Adipocyte (in vitro differentiated cells): ENCODE measurements around the gene LMBRD1.

Experiments
- DNase-seq: peaks from one replicate; pipeline ENCODE4 v3.0.0-alpha.2; 2015; ENCODE audit warnings: low read depth
- H3K27me3 ChIP-seq: replicated peaks from 2 replicates; pipeline ENCODE4 v1.7.0; 2013; ENCODE audit warnings: mild to moderate bottlenecking, low read length, moderate library complexity; ENCODE audit not compliant: control insufficient read depth, insufficient read depth
- H3K36me3 ChIP-seq: 2 replicates; pipeline ENCODE4 v1.7.0; 2013; ENCODE audit warnings: low read length, mild to moderate bottlenecking, moderate library complexity; ENCODE audit not compliant: control insufficient read depth, insufficient read depth, severe bottlenecking
- H3K4me1 ChIP-seq: 2 replicates; pipeline ENCODE4 v1.7.0; 2013; ENCODE audit warnings: mild to moderate bottlenecking, low read length, moderate library complexity; ENCODE audit not compliant: control insufficient read depth, insufficient read depth
- H3K4me3 ChIP-seq: 2 replicates; pipeline ENCODE4 v1.7.0; 2013; ENCODE audit warnings: mild to moderate bottlenecking, low read length, moderate library complexity
- H3K9ac ChIP-seq: 2 replicates; pipeline ENCODE4 v1.7.0; 2013; ENCODE audit warnings: mild to moderate bottlenecking, low read length, moderate library complexity
- H3K9me3 ChIP-seq: 2 replicates; pipeline ENCODE4 v1.7.0; 2013; ENCODE audit warnings: mild to moderate bottlenecking, low read length, moderate library complexity; ENCODE audit not compliant: control insufficient read depth

Gene LMBRD1

DNA sequence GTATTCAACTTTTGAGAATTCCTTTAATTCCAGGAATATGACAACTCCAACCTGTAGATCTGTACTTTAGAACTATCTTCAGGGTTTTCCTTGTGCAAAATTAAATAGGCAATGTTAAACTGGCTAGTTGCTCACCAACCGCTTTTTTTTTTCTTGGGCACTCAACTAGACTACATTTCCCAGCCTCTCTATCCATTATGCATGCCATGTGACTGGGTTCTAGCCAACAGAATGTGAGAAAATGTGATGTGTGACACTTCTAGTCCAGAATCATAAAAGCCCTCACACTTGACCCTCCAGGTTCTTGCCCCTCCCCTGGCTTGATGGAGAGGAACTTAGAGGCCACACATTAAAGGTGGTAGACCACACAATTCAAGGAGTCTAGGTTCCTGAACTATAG, 166.0 kb downstream of the LMBRD1 start:
- Histone ChIP-seq H3K4me1 (no peaks in the 10 kb centered on the region), H3K27me3 (no peaks in the 10 kb centered on the region), H3K36me3 (no peaks in the 10 kb centered on the region), H3K9me3 (no peaks in the 10 kb centered on the region), H3K9ac (no peak overlapping the region), H3K4me3 (no peak overlapping the region)
- no peak for DNase-seq

DNA sequence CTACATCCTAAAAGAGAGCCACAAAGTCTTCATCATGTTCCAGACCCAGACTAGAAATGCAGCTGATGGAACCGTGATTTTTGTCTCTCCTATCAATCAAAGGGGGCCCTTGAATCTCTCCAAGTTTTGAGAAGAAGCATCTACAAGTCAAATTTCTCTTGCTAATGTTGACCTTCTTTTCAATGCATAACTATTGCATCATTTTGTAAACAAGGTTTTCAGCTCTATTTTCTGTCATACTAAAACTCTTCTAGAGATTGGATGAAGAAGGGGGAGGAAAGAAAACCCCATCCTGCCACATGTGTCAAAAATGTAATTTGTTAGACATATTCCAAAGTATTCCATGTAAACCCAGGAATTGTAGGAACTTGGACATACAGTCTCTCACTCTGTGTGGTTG, 169.2 kb downstream of the LMBRD1 start:
- no peak overlapping the region for H3K9ac ChIP-seq
- H3K9me3 ChIP-seq: no peaks in the 10 kb centered on the region
- H3K4me1 ChIP-seq: no peaks in the 10 kb centered on the region
- no peak for DNase-seq
- no peaks in the 10 kb centered on the region for H3K36me3 ChIP-seq
- no peak overlapping the region for H3K4me3 ChIP-seq
- H3K27me3 ChIP-seq: peaks cover 4% of the 10 kb centered on the region

GRCh38 chr6:69624944-69625343, 171.9 kb downstream of the LMBRD1 start:
- Histone ChIP-seq H3K9ac (no peak overlapping the region), H3K4me1 (no peaks in the 10 kb centered on the region), H3K9me3 (no peaks in the 10 kb centered on the region), H3K4me3 (no peak overlapping the region), H3K36me3 (no peaks in the 10 kb centered on the region), H3K27me3 (peaks cover 5% of the 10 kb centered on the region)
- DNase-seq: peak; percentile 3
